Kidney epithelial cell (primary cell): ENCODE measurements around the gene BCL2L12. TPM values are rescaled to one million over a fixed set of nuclear protein-coding genes. Genes with fewer than 3 reads are reported as not detected.
"Not testable (repeated sequence)": the region's sequence is repeated elsewhere in the genome, so short reads cannot be mapped to it uniquely, and the experiment has no call there.

Source experiments
- DNase-seq: peaks from one replicate; pipeline ENCODE4 v3.0.0-alpha.2; 2010; ENCODE audit warnings: low read depth
- H3K27me3 ChIP-seq: 2 replicates; pipeline ENCODE4 v1.6.0; 2011; ENCODE audit warnings: low read length; ENCODE audit not compliant: control insufficient read depth, insufficient read depth
- H3K36me3 ChIP-seq: 2 replicates; pipeline ENCODE4 v1.5.1; 2011; ENCODE audit warnings: low read length; ENCODE audit not compliant: control insufficient read depth, insufficient read depth
- H3K4me3 ChIP-seq: 2 replicates; pipeline ENCODE4 v1.5.1; 2011; ENCODE audit warnings: low read depth, mild to moderate bottlenecking, control low read depth, low read length
- total RNA-seq: library from RNA; depleted of rRNA; stranded (reverse); fragments of >200 nt; gene quantifications from 2 replicates; pipeline ENCODE4 v1.2.3, GENCODE V29; 2015
- TF ChIP-seq, protein P1 (sequence below): IDR thresholded peaks from 2 replicates; pipeline ENCODE4 v1.5.1; 2011; ENCODE audit warnings: mild to moderate bottlenecking, moderate library complexity, low read length, control low read depth, inconsistent platforms; ENCODE audit not compliant: insufficient read depth, poor library complexity, severe bottlenecking

Gene BCL2L12, protein sequence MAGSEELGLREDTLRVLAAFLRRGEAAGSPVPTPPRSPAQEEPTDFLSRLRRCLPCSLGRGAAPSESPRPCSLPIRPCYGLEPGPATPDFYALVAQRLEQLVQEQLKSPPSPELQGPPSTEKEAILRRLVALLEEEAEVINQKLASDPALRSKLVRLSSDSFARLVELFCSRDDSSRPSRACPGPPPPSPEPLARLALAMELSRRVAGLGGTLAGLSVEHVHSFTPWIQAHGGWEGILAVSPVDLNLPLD
- 13.9 and 19.8 TPM in 2 replicates for total RNA-seq

DNA sequence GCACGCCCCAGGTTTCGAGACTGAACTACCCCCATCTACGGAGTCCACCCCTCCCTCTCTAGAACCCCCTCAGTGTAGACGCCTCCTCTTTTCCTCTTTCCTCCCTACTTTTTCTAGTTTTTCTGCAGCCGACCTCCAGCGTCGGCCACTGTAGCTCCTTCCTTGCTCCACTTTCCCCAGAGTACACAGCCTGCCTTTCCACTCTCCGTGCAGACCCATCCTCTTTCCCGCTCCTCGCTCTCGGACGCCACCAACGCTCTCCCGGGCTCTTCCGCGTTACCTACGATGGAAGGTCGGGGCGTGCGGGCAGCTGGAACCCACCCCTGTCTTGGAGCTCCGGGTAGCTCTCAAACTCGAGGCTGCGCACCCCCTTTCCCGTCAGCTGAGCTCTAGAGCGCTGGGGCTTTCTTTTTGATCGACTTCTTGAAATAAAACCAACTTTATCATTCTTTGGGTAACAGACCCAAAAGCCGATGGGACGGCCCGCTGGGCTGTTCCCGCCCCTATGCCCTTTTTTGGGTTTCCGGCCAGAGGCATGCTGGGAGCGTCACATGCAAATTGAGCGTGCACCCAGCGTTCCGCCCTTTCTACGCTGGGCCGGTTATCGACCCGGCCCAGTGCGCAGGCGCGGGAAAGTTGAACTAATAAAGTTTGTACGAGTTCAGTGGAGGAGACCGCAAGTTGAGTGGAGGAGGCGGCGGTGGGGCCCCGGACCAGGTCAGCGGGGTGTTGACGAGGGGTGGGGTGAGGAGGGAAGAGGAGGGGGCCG lies at the start of gene BCL2L12, which contains the start of gene IRF3:
TSS of gene BCL2L12 (plus strand) at position 583 of the 769 bp plus-strand sequence. CDS start 760 bp downstream, outside the sequence.
TSS of gene IRF3 (minus strand) at position 507 of the 769 bp plus-strand sequence. CDS start 1,019 bp downstream, outside the sequence.
- DNase-seq = peak; percentile 90
- H3K27me3 ChIP-seq = no peaks in the 10 kb centered on the region
- TF ChIP-seq, protein P1, sequence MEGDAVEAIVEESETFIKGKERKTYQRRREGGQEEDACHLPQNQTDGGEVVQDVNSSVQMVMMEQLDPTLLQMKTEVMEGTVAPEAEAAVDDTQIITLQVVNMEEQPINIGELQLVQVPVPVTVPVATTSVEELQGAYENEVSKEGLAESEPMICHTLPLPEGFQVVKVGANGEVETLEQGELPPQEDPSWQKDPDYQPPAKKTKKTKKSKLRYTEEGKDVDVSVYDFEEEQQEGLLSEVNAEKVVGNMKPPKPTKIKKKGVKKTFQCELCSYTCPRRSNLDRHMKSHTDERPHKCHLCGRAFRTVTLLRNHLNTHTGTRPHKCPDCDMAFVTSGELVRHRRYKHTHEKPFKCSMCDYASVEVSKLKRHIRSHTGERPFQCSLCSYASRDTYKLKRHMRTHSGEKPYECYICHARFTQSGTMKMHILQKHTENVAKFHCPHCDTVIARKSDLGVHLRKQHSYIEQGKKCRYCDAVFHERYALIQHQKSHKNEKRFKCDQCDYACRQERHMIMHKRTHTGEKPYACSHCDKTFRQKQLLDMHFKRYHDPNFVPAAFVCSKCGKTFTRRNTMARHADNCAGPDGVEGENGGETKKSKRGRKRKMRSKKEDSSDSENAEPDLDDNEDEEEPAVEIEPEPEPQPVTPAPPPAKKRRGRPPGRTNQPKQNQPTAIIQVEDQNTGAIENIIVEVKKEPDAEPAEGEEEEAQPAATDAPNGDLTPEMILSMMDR = no peak
- H3K4me3 ChIP-seq = peak within 1 kb of the TSS; percentile 84
- no peaks in the 10 kb centered on the region for H3K36me3 ChIP-seq

DNA sequence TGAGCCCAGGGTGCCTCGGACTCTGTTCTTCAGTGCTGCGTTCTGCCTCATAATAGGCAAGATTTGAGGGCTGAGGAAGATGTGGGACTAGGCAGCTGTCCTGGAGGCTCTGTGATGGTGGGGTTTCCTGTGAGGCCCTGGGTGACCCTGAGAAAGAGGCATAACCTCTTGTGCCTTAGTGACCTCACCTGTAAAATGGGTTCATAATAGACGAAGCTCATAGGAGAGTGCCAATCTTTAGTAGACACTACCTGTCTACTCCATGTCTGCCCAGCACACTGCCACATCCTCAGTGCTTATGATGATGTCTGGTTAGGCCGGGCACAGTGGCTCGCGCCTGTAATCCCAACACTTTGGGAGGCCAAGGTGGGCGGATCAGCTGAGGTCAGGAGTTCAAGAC lies 49.2 kb upstream of the BCL2L12 start:
- TF ChIP-seq, protein P1 = no peak
- Histone ChIP-seq H3K36me3 (peaks cover 3% of the 10 kb centered on the region), H3K27me3 (no peaks in the 10 kb centered on the region), H3K4me3 (no peak overlapping the region)
- DNase-seq = no peak

DNA sequence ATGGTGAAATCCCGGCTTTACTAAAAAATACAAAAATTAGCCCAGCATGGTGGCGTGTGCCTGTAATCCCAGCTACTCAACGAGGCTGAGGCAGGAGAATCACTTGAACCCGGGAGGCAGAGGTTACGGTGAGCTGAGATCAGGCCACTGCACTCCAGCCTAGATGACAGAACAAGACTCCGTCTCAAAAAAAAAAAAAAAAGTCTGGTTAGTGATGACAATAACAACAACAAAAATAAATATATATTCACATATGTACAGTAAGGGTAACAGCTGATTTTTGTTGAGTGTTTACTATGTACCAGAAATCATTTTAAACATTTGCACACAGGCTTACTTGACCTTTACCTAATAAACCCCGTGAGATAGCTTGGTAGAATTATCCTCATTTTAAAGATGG lies 48.8 kb upstream of the BCL2L12 start:
- H3K27me3 ChIP-seq = no peaks in the 10 kb centered on the region
- H3K36me3 ChIP-seq = peaks cover 3% of the 10 kb centered on the region
- TF ChIP-seq, protein P1 = no peak
- no peak for DNase-seq
- no peak overlapping the region for H3K4me3 ChIP-seq

DNA sequence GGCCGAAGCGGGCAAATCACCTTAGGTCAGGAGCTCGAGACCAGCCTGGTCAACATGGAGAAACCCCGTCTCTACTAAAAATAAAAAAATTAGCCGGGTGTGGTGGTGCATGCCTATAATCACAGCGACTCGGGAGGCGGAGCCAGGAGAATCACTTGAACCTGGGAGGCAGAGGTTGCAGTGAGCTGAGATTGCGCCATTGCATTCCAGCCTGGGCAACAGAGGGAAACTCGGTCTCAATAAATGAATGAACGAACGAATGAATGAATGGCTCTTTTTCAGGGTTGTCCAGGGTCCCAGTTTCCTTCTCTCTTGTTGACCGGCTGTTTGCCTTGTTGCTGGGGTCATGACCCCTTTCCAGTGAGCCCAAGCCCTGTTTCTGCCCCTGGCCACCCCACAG lies 47.9 kb upstream of the BCL2L12 start:
- not testable (repeated sequence) for DNase-seq, H3K27me3 ChIP-seq, H3K4me3 ChIP-seq, H3K36me3 ChIP-seq

DNA sequence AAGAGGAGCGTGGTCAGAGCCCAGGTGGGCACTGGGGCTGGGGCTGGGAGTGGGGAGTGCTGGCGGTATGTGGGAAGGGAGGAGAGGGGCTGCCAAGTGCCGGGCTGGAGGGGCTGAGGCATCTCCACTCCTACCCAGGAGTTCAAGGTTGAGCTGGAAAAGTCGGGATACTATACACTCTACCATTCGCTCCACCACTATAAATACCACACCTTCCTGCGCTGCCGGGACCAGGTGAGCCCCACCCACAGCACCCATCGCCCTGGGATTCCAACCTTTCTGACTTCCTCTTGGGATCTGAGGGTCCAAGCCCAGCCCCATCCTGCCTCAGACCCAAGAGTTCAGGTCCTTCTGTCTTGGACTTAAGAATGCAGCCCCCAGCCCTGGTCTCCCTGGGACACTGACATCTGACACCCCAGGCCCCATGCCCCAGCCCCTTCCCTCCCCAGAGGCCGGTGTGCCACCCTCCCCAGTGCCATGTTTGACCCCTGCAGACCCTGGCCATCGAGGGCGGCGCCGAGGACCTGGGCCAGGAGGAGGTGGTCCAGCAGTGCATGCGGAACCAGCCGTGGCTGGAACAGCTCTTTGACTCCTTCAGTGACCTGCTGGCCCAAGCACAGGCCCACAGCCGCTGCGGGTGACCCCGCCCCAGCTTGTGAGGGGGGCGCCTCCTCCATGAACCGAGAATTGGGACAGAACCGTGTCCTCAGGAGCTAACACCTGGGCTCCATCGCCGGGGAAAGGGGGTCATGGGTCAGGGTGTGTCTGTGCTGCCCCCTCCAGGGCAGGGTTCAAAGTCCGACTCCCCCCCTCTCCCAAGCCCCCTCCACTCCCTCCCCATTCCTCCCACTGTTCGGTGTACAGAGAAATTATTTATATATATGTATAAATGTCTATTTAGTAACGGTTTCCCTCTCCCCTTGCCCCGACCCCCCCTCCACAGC lies 40.5 kb upstream of the BCL2L12 start:
- DNase-seq = no peak
- H3K4me3 ChIP-seq = no peak overlapping the region
- no peaks in the 10 kb centered on the region for H3K27me3 ChIP-seq
- H3K36me3 ChIP-seq = no peaks in the 10 kb centered on the region
- TF ChIP-seq, protein P1 = no peak
